PC-3 (cell line): ENCODE data around the gene COMMD3. TPM values are rescaled to one million over a fixed set of nuclear protein-coding genes. Genes with fewer than 3 reads are reported as not detected.

Experiments used
- ATAC-seq: fragments of 200-7000 bp; cut with Tn5 transposase; 2 replicates; pipeline ENCODE4 v1.9.1; 2020; ENCODE audit warnings: mild to moderate bottlenecking, moderate library complexity
- BruUV-seq: library from RNA; stranded (reverse); fragments of 400-500 nt; replicated peaks from 2 replicates; lab custom pipeline; 2021; lab: Mats Ljungman, UMichigan
- CTCF ChIA-PET: fragments of 300-600 bp; sonication (Branson Sonifier 250); formaldehyde crosslinking; loops from one replicate; lab custom pipeline; 2022; ENCODE audit warnings: antibody characterized with exemption; lab: Charles Lee
- POLR2A ChIA-PET: fragments of 300-600 bp; sonication (Branson Sonifier 250); formaldehyde crosslinking; loops from one replicate; lab custom pipeline; 2022; ENCODE audit warnings: antibody characterized with exemption; ENCODE audit not compliant: unreplicated experiment; lab: Charles Lee
- DNase-seq: peaks from one replicate; pipeline ENCODE4 v3.0.0-alpha.2; 2015
- H2AFZ ChIP-seq: fragments of 300-600 bp; sonication (generic); 2 replicates; pipeline ENCODE4 v1.6.0; 2016; ENCODE audit warnings: antibody characterized with exemption, low read length
- H3F3A ChIP-seq: fragments of 300-600 bp; sonication (generic); one replicate; pipeline ENCODE4 v1.6.0; 2017; ENCODE audit warnings: antibody characterized with exemption, low read length, control low read depth, mild to moderate bottlenecking; ENCODE audit not compliant: unreplicated experiment
- H3K27ac ChIP-seq: fragments of 300-600 bp; sonication (generic); 2 replicates; pipeline ENCODE4 v1.5.1; 2016; ENCODE audit warnings: mild to moderate bottlenecking, low read length
- H3K27me3 ChIP-seq: fragments of 300-600 bp; sonication (generic); 2 replicates; pipeline ENCODE4 v1.6.1; 2016; ENCODE audit warnings: low read length, mixed read lengths
- H3K36me3 ChIP-seq: fragments of 300-600 bp; sonication (generic); 2 replicates; pipeline ENCODE4 v1.6.1; 2016; ENCODE audit warnings: low read depth, mixed run types, low read length, mixed read lengths
- H3K4me1 ChIP-seq: fragments of 300-600 bp; sonication (generic); 2 replicates; pipeline ENCODE4 v1.5.1; 2016; ENCODE audit warnings: low read length; ENCODE audit not compliant: insufficient read depth
- H3K4me2 ChIP-seq: fragments of 300-600 bp; sonication (generic); 2 replicates; pipeline ENCODE4 v1.6.0; 2016; ENCODE audit warnings: low read length
- H3K4me3 ChIP-seq: fragments of 300-600 bp; sonication (generic); 2 replicates; pipeline ENCODE4 v1.5.1; 2016; ENCODE audit warnings: mild to moderate bottlenecking, low read length, mixed read lengths
- H3K79me2 ChIP-seq: fragments of 300-600 bp; sonication (generic); 2 replicates; pipeline ENCODE4 v1.6.1; 2017; ENCODE audit warnings: low read length, mixed read lengths
- H3K9ac ChIP-seq: fragments of 300-600 bp; sonication (generic); 2 replicates; pipeline ENCODE4 v1.6.0; 2016; ENCODE audit warnings: mild to moderate bottlenecking, low read length
- H3K9me2 ChIP-seq: fragments of 300-600 bp; sonication (generic); replicated peaks from 2 replicates; pipeline ENCODE4 v1.6.1; 2016; ENCODE audit warnings: mixed run types, low read length, mixed read lengths
- H3K9me3 ChIP-seq: fragments of 300-600 bp; sonication (generic); 2 replicates; pipeline ENCODE4 v1.6.1; 2016; ENCODE audit warnings: low read length, mixed read lengths
- H4K20me1 ChIP-seq: fragments of 300-600 bp; sonication (generic); 2 replicates; pipeline ENCODE4 v1.6.1; 2016; ENCODE audit warnings: low read length, mixed read lengths
- CTCF ChIP-seq: fragments of 300-600 bp; sonication (generic); conservative IDR thresholded peaks from 2 replicates; pipeline ENCODE4 v1.5.1; 2017; ENCODE audit warnings: antibody characterized with exemption, low read depth, mild to moderate bottlenecking, low read length
- EZH2 ChIP-seq: fragments of 300-600 bp; sonication (generic); IDR thresholded peaks from one replicate; pipeline ENCODE4 v1.6.1; 2017; ENCODE audit warnings: antibody characterized with exemption, mild to moderate bottlenecking, low read length; ENCODE audit not compliant: unreplicated experiment
- EZH2phosphoT487 ChIP-seq: fragments of 300-600 bp; sonication (generic); IDR thresholded peaks from 2 replicates; pipeline ENCODE4 v1.6.1; 2018; ENCODE audit warnings: mild to moderate bottlenecking, antibody characterized with exemption, low read length, borderline replicate concordance
- intact Hi-C: fragments of 100-400 bp; cut with micrococcal nuclease; formaldehyde crosslinking; loops from 2 replicates; pipeline ENCODE4 v1.9.0; 2023
- total RNA-seq: library from RNA; depleted of rRNA; stranded (reverse); fragments of >200 nt; gene quantifications from 2 replicates; pipeline ENCODE4 v1.2.3, GENCODE V29; 2014

COMMD3 gene
- total RNA-seq, 1 experiment from 2014 or later = 86.4 TPM

GRCh38 chr10:22326145-22326702 lies 10.0 kb downstream of the COMMD3 start:
- intact Hi-C loops = no loop called here
- Histone ChIP-seq H3K36me3 (peaks cover 44% of the 10 kb centered on the region), H3K79me2 (peaks cover 83% of the 10 kb centered on the region), H3K27ac (peak overlapping the region; percentile 68), H3K9ac (peak overlapping the region; percentile 99), H3K4me1 (peaks cover 15% of the 10 kb centered on the region), H3K9me3 (no peaks in the 10 kb centered on the region), H3K4me3 (peak overlapping the region; percentile 81), H3K9me2 (no peaks in the 10 kb centered on the region), H3K27me3 (no peaks in the 10 kb centered on the region), H2AFZ (no peak overlapping the region), H4K20me1 (peaks cover 16% of the 10 kb centered on the region), H3F3A (peaks cover 3% of the 10 kb centered on the region), H3K4me2 (peak overlapping the region; percentile 94)
- ChIA-PET POLR2A (no interaction called here), CTCF (no interaction called here)
- DNase-seq (peak; percentile 7), ATAC-seq (no peak)
- no TSS peak for BruUV-seq
- TF ChIP-seq EZH2 (no peak), CTCF (no peak), EZH2phosphoT487 (no peak)

- Histone ChIP-seq H3K27me3 (no peaks in the 10 kb centered on the region), H3F3A (peaks cover 3% of the 10 kb centered on the region), H3K9me2 (no peaks in the 10 kb centered on the region), H2AFZ (no peak overlapping the region), H3K36me3 (peaks cover 49% of the 10 kb centered on the region), H3K9me3 (no peaks in the 10 kb centered on the region), H3K79me2 (peaks cover 56% of the 10 kb centered on the region), H3K4me3 (no peak overlapping the region), H3K4me1 (peaks cover 15% of the 10 kb centered on the region), H4K20me1 (peaks cover 7% of the 10 kb centered on the region), H3K27ac (no peak overlapping the region), H3K9ac (no peak overlapping the region), H3K4me2 (no peak overlapping the region)
- ChIA-PET CTCF (no interaction called here), POLR2A (no interaction called here)
- intact Hi-C loops = no loop called here
- BruUV-seq = no TSS peak
- TF ChIP-seq EZH2 (no peak), EZH2phosphoT487 (no peak), CTCF (no peak)
- no peak for DNase-seq
- no peak for ATAC-seq
Observed at GRCh38 chr10:22329150-22329549, 13.0 kb downstream of the COMMD3 start.

GRCh38 chr10:22332116-22332692 lies 16.0 kb downstream of the COMMD3 start:
- Histone ChIP-seq H3K4me3 (no peak overlapping the region), H3K79me2 (peaks cover 27% of the 10 kb centered on the region), H3K36me3 (peaks cover 38% of the 10 kb centered on the region), H3K27ac (no peak overlapping the region), H3K27me3 (no peaks in the 10 kb centered on the region), H3K9ac (no peak overlapping the region), H3F3A (peaks cover 3% of the 10 kb centered on the region), H3K9me2 (no peaks in the 10 kb centered on the region), H3K9me3 (no peaks in the 10 kb centered on the region), H3K4me1 (peaks cover 11% of the 10 kb centered on the region), H2AFZ (no peak overlapping the region), H4K20me1 (no peaks in the 10 kb centered on the region), H3K4me2 (no peak overlapping the region)
- ChIA-PET CTCF (no interaction called here), POLR2A (no interaction called here)
- no peak for DNase-seq
- no TSS peak for BruUV-seq
- TF ChIP-seq EZH2 = no peak
- no peak for TF ChIP-seq CTCF
- no peak for TF ChIP-seq EZH2phosphoT487
- intact Hi-C loops = no loop called here
- ATAC-seq = no peak
